GM19238 (cell line): Measurements from ENCODE around the gene AP4M1.
"Not testable (repeated sequence)": the region's sequence is repeated elsewhere in the genome, so short reads cannot be mapped to it uniquely, and the experiment has no call there.

ENCODE experiments used
- DNase-seq: peaks from one replicate; pipeline ENCODE4 v3.0.0; 2011; ENCODE audit warnings: low spot score; ENCODE audit not compliant: insufficient read length

Gene AP4M1

GRCh38 chr7:100130608-100131453, 29.4 kb downstream of the AP4M1 start:
- DNase-seq = peak; percentile 71

DNA sequence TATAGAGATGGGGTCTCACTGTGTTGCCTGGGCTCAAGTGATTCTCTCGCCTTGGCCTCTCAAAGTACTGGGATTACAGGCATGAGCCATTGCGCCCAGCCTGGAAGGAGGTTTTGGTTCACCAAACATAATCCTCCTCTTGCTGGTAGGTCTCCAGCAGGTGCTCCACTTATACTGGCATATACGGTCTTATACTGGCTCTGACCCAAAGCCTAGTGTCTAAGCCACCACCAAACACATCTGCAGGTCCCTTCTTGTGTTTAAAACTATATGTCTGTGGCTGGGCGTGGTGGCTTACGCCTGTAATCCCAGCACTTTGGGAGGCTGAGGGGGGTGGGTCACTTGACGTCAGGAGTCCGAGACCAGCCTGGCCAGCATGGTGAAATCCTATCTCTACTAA, 30.7 kb downstream of the AP4M1 start:
- no peak for DNase-seq

- no peak for DNase-seq
Observed at GRCh38 chr7:100132697-100133151, 31.3 kb downstream of the AP4M1 start.

DNA sequence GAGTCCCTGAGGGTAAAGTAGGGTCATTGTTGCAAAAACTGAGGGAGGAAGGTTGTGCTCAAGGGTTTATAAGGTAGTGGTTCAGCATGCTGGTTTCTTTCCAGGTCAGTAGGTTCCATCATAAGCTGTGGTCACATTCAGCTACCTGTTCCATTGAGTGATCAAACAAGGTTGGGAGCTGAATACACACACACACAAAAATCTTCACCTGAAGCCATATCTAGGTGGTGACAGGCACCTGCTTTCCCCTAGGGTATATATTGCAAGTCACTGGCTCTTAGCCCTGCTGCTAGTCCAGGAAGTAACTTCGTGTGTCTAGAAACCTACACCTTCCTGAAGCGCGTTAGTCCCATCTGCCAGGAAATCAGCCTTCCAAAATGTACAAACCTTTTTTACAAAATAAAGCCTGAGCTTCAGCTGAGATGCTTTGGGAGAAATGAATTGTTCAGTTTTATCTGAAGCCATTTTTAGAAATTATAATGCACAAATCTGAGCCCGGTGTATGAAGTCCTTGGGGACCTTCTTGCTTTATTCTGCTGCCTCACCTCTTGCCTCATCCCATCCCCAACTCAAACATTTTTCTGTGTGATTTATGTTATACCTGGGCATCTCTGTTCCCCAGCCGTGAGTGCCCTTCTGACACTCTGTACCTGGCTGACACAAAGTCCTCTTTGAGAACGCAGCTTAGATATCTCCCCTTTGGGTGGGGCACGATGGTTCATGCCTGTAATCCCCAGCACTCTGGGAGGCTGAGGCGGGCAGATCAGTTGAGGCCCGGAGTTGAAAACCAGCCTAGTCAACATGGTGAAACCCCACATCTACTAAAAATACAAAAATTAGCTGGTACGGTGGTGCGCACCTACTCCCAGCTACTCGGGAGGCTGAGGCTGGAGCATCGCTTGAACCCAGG, 36.7 kb downstream of the AP4M1 start:
- no peak for DNase-seq

GRCh38 chr7:100141555-100141949, 40.1 kb downstream of the AP4M1 start:
- DNase-seq = no peak

DNA sequence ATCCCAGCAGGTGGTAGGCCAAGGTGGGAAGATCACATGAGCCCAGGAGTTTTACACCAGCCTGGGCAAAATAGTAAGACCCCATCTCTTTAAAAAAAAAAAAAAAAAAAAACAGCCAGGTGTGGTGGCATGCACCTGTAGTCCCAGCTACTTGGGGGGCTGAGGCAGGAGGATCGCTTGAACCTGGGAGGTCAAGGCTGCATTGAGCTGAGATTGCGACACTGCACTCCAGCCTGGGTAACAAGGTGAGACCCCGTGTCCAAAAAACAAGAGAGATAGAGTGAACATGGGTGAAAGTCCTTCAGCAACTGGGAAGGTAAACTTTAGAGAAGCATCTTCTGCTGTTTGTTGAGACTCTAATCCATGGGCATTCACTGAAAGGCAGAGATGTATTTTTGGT, 41.0 kb downstream of the AP4M1 start:
- DNase-seq = no peak

DNA sequence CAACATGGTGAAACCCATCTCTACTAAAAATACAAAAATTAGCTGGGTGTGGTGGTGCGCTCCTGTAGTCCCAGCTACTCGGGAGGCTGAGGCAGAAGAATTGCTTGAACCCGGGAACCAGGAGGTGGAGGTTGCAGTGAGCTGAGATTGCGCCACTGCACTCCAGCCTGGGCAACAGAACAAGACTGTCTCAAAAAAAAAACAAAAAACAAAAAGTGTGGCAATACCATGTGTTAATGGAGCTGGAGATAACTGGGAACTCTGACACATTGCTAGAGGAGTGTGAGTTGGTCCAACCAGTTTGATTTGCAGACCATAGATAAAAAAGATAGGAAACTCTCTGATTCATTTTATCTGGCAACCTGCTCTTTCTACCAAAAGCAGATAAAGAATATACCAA, 44.9 kb downstream of the AP4M1 start:
- not testable (repeated sequence) for DNase-seq

- no peak for DNase-seq
Observed at GRCh38 chr7:100147278-100147677, 45.8 kb downstream of the AP4M1 start.

- no peak for DNase-seq
Observed at GRCh38 chr7:100148225-100148558, 46.7 kb downstream of the AP4M1 start.

DNA sequence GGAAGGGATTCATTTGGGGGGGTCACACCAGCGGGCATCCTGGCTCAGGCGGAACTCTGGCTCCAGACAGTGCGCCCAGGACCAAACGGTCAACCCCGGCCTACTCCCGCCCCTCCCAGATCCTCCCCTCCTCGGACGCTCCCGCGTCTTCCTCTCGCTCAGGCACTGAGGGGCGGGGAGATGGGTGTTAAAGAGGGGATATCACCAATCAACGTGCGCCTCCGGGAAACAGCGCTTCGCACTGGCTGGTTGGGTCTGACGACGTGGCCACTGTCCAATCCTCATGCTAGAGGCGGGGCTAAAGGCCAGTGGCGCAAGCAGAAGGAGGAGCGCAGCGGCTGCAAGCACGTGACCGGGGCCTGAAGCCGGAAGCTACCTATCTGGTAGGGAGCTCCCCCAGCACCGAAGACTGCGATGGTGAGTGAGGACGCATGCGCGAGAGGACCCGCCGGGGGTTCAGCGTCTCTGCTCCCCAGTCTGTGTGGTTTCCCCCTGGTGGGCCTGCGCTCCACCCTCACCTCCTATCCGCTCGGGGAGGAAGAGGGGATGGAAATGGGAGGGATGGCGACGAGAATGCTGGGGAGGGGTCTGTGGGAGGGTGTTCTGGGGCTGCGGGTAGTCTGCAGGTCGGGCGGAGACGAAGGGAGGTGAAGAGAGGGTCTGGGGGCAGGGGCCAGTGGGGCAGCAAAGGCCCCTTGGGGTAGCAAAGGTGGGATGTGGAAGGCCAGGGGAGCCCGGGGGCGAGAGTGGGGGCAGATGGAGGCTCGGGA, 47.3 kb downstream of the AP4M1 start, which contains the start of gene LAMTOR4:
Gene LAMTOR4 (plus strand): TSS at position 360 of the 770 bp plus-strand sequence. CDS start 55 bp downstream, at position 415.
- DNase-seq = peak; percentile 98

- DNase-seq = no peak
Observed at GRCh38 chr7:100152404-100152803, 51.0 kb downstream of the AP4M1 start.

DNA sequence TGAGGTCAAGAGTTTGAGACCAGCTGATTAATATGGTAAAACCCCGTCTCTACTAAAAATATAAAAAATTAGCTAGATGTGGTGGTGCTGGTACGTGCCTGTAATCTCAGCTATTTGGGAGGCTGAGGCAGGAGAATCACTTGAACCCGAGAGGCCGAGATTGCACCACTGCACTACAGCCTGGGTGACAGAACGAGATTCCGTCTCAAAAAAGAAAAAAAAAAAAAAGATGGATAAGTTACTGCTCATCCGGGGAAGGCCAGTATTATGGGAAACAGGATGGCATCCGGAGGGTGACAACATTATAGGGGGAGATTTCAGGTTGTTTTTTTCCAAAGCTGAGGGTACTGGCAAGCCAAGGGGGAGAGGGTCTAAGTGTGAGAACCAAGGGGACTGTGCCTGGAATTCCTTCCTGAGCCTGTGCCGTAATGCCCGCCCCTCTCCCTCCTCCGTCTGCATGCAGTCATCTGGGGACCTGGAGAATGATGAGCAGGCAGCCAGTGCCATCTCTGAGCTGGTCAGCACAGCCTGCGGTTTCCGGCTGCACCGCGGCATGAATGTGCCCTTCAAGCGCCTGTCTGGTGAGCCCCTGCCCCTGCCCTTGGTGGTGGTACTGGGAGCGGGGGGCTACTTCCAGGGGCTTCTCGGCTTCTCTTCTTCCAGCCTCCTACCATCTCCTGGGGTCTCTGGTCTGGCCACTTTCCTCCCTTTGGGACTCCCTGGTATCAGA, 51.7 kb downstream of the AP4M1 start:
- DNase-seq = no peak

- no peak for DNase-seq
Observed at GRCh38 chr7:100153708-100154535, 52.5 kb downstream of the AP4M1 start.

DNA sequence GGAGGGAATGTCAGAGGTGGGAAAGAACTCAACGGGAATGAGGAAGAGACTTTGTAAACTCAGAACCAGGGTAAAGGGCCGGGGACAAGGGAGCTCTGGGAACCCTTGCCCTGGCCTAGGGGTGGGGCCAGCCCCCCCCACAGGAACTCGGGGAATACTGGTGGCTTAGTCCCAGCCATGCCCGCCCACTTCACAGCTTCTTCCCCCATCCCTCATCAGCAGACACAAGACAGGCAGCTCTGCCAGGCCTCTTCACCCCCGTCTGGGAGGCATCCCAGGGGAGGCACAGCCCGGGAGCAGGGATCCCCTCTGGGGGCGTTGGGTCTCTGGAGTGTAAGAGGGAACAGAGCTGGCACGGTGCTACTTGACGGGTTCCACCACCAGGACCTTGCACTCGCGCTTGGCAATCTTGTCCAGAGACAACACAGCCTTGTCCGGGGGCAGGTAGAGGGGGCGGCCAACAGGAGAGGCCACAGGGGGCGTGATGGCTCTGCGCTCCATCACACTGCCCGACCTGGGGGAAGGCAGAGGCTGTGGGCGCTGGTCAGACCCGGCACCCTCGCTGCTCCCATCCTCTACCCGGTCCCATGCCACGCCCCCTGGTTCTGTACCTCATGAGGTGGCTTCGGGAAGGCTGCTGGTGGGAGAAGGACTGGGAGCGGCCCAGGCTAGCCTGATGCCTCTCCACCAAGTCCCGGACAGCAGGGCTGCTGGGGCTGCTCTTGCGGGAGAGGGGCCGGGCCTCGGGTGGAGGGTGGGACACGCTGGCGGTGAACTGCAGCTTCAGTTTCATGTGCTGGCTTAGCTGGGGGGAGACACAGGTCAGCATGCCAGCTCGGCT, 53.4 kb downstream of the AP4M1 start:
- DNase-seq = no peak

DNA sequence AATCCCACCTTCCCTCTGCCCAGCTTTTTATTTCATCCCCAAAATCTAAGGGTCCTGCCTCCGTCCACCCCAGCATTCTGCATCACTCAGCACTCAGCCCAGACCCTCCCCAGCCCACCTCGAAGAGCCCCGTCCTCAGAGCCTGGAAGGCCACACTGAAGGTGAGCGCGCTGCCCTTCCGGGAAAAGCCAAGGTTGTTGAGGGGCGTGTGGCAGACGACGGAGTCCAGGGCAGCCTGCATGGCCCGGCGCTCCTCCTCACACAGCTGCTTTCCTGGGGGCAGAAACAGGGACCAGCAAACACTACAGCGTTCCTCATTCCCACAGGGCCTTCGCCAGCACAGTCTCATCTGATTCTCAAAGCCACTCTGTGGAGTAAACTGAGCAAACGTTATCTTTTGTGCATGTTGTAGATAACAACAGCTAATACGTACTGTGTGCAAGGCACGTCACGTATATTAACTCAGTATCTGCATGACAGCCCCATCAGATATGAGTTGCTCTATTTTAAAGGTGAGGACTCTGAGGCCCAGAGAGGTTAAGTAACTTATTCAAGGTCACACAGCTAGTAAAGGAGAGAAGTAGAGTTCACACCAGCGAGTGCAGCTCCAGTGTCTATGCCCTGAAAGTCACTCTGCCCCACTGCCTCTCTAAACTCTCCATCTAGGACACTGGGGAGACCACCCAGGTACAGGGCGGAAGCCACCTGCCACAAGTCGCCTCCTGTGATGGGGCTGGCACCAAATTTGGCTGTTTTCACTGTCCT, 54.3 kb downstream of the AP4M1 start:
- DNase-seq = no peak

DNA sequence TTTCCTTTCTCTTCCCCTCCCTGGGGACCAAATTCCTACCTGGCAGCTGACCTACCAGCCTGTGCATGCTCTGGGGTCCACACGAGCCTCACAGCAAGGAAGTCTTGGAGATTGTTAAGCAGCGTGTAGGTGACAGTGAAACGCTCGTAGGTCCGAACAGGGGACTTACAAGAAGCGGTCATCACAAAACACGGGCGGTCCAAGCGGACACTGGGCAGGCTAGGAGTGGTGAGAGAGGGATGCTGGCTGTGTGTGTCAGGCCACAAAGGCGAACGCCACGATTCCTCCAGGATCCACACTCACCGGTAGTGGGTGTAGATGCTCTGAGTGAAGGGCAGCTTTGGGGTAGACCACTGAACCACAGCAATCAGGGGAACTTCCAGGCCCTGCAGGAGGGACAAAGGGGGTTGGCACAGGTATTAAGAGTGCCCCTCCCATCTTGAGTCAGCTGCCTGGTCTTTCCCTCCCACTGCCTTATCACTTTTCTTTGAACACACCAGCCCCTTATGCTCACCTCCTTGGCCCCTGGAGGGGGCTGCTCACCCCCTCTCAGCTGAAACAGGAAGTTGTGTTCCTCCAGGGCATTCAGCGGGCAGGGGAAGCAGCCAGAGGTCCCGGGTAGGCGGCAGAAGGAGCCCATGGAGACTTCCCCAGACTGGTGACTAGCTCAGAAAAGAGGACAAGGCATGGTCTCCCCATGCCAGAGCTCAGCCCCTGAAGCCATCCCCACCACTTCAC, 55.1 kb downstream of the AP4M1 start:
- DNase-seq = no peak

DNA sequence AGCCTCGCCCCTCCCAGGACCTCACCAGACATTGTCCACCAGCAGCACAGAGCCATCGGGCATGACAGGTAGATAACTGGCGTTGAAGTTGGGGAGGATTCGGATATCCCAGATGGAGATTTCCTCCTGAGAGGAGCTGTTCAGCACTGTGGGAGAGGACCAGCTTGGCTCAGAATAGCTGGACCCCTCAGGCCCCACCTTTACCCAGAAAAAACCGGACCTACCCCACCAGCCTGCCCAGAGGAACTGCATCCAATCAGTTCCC, 55.6 kb downstream of the AP4M1 start:
- no peak for DNase-seq
